CD4-positive, alpha-beta T cell (primary cell): ENCODE results near the gene CCDC154. TPM values are rescaled to one million over a fixed set of nuclear protein-coding genes. Genes with fewer than 3 reads are reported as not detected.
A peak's percentile ranks its signal among the peaks of the same experiment; 100 is the strongest.

ENCODE experiments used
- ATAC-seq: fragments of 200-7000 bp; cut with Tn5 transposase; one replicate; pipeline ENCODE4 v1.10.0; 2022; ENCODE audit warnings: mild to moderate bottlenecking; ENCODE audit not compliant: poor library complexity
- CTCF ChIA-PET: fragments of 350-600 bp; sonication (Branson Sonifier 250); formaldehyde crosslinking; loops from one replicate; lab custom pipeline; 2021; ENCODE audit warnings: antibody characterized with exemption, inconsistent platforms; lab: Charles Lee
- POLR2A ChIA-PET: fragments of 350-600 bp; sonication (Branson Sonifier 250); formaldehyde crosslinking; loops from one replicate; lab custom pipeline; 2021; ENCODE audit warnings: antibody characterized with exemption, inconsistent platforms; lab: Charles Lee
- DNase-seq, 14 experiments: peaks; one replicate each; pipeline ENCODE4 v3.0.0-alpha.2; 2013 to 2020; ENCODE audit warnings: mixed read lengths in 2 of 14
- H3K27ac ChIP-seq, 2 donors: one replicate each; pipeline versions ENCODE4 v1.5.1 to v1.7.0; 2013; ENCODE audit warnings: low read length in 2 of 2, low read depth in 1 of 2, mild to moderate bottlenecking in 1 of 2
- H3K27me3 ChIP-seq, 2 experiments: 1 replicate in 1 of 2; 2 replicates in 1 of 2; pipeline versions ENCODE4 v1.6.1 to v1.7.0; 2013; ENCODE audit warnings: low read length in 2 of 2, control low read depth in 1 of 2, mild to moderate bottlenecking in 1 of 2, moderate library complexity in 1 of 2; ENCODE audit not compliant: insufficient read depth in 2 of 2, control insufficient read depth in 1 of 2
- H3K36me3 ChIP-seq: one replicate; pipeline ENCODE4 v1.6.1; 2013; ENCODE audit warnings: low read length, control low read depth; ENCODE audit not compliant: insufficient read depth
- H3K4me1 ChIP-seq: one replicate; pipeline ENCODE4 v1.6.1; 2013; ENCODE audit warnings: low read length, control low read depth; ENCODE audit not compliant: insufficient read depth
- H3K4me3 ChIP-seq: one replicate; pipeline ENCODE4 v1.5.1; 2013; ENCODE audit warnings: mild to moderate bottlenecking, low read length, moderate library complexity
- H3K9me3 ChIP-seq, 2 experiments: 1 replicate in 1 of 2; 2 replicates in 1 of 2; pipeline versions ENCODE4 v1.6.1 to v1.7.0; 2013; ENCODE audit warnings: low read length in 2 of 2, mild to moderate bottlenecking in 2 of 2, control low read depth in 1 of 2, moderate library complexity in 1 of 2; ENCODE audit not compliant: control insufficient read depth in 1 of 2, insufficient read depth in 1 of 2
- H3K27ac Mint-ChIP-seq: one replicate; pipeline ENCODE4 v1.8.0; 2020; ENCODE audit warnings: mixed read lengths
- H3K27me3 Mint-ChIP-seq: one replicate; pipeline ENCODE4 v1.8.0; 2021; ENCODE audit warnings: mixed read lengths
- H3K36me3 Mint-ChIP-seq: one replicate; pipeline ENCODE4 v1.8.0; 2021; ENCODE audit warnings: low read depth, mixed read lengths
- H3K4me1 Mint-ChIP-seq: one replicate; pipeline ENCODE4 v1.8.0; 2021; ENCODE audit warnings: low read depth, mixed read lengths
- H3K4me3 Mint-ChIP-seq: one replicate; pipeline ENCODE4 v1.8.0; 2020; ENCODE audit warnings: mild to moderate bottlenecking, mixed read lengths
- H3K9me3 Mint-ChIP-seq: one replicate; pipeline ENCODE4 v1.8.0; 2020; ENCODE audit warnings: mixed read lengths
- intact Hi-C, 2 experiments: fragments of 100-400 bp; cut with DNase I in 1 of 2; cut with micrococcal nuclease in 1 of 2; formaldehyde crosslinking; loops; one replicate each; pipeline versions ENCODE4 v1.15.1 to v1.9.0; 2023 to 2025; cut with DNase I, micrococcal nuclease
- total RNA-seq, 174 experiments: library from RNA in 2 of 174; stranded (reverse) in 2 of 174; gene quantifications; one replicate each; pipeline ENCODE4 v1.2.3 and lab custom pipeline; 2021 to 2026
- TF ChIP-seq, protein P1 (sequence below): fragments of 200-600 bp; IDR thresholded peaks from one replicate; pipeline ENCODE4 v1.8.0; 2022; ENCODE audit warnings: antibody characterized with exemption, mild to moderate bottlenecking

Gene CCDC154
- total RNA-seq, 2 experiments from 2014 or later: 2.9 to 3.0 TPM

GRCh38 chr16:1422076-1422475 is 22.3 kb downstream of the CCDC154 start:
- peaks cover 11% of the 10 kb centered on the region for H3K4me1 Mint-ChIP-seq
- ChIA-PET CTCF (no interaction called here), POLR2A (interaction anchor here (1.9 to 2.3 kb wide), 2 partner anchors 112 to 284 kb away, joined by 16 to 25 read pairs; partner anchors contain the start of genes MAPK8IP3 and TMEM204)
- H3K36me3 ChIP-seq: no peaks in the 10 kb centered on the region
- intact Hi-C loops: loop anchor here (5.0 to 10.0 kb wide), 5 partner anchors 53 to 285 kb away; partner anchors contain the start of genes MAPK8IP3 (in 2 of the 2), CLCN7 (in 1 of the 2), CRAMP1 (in 1 of the 2) and IFT140 (in 1 of the 2)
- TF ChIP-seq, protein P1, sequence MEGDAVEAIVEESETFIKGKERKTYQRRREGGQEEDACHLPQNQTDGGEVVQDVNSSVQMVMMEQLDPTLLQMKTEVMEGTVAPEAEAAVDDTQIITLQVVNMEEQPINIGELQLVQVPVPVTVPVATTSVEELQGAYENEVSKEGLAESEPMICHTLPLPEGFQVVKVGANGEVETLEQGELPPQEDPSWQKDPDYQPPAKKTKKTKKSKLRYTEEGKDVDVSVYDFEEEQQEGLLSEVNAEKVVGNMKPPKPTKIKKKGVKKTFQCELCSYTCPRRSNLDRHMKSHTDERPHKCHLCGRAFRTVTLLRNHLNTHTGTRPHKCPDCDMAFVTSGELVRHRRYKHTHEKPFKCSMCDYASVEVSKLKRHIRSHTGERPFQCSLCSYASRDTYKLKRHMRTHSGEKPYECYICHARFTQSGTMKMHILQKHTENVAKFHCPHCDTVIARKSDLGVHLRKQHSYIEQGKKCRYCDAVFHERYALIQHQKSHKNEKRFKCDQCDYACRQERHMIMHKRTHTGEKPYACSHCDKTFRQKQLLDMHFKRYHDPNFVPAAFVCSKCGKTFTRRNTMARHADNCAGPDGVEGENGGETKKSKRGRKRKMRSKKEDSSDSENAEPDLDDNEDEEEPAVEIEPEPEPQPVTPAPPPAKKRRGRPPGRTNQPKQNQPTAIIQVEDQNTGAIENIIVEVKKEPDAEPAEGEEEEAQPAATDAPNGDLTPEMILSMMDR: no peak
- no peaks in the 10 kb centered on the region for H3K9me3 ChIP-seq
- peaks cover 31% of the 10 kb centered on the region for H3K4me1 ChIP-seq
- DNase-seq (no peak), ATAC-seq (no peak)
- no peak overlapping the region for H3K27ac ChIP-seq
- H3K27me3 Mint-ChIP-seq: no peaks in the 10 kb centered on the region
- peak overlapping the region; percentile 89 for H3K4me3 Mint-ChIP-seq
- H3K9me3 Mint-ChIP-seq: no peaks in the 10 kb centered on the region
- H3K4me3 ChIP-seq: no peak overlapping the region
- H3K36me3 Mint-ChIP-seq: peaks cover 8% of the 10 kb centered on the region
- peak overlapping the region; percentile 98 for H3K27ac Mint-ChIP-seq
- no peaks in the 10 kb centered on the region for H3K27me3 ChIP-seq

DNA sequence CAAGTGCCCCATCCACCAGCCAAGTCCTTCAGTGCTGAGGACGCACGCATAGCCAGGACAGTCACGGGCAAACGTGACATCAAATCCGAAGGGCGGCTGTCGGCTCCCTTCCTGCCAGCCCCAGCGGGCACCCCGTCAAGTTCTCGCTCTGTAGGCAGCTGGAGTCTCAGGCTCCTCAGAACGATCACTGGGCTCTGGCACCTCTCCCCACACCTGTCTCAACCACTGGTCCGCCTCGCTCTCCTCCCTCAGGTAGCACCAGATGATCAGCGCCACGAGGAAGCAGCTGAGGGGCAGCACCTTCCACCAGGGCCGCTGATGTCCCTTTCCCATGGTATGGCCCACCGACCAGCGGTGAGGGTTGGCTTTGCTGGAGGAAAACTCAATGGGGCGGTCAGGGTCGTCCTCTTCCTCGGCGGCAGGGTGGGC is 24.2 kb downstream of the CCDC154 start:
- H3K4me1 Mint-ChIP-seq: peaks cover 11% of the 10 kb centered on the region
- H3K27me3 Mint-ChIP-seq: no peaks in the 10 kb centered on the region
- Histone ChIP-seq H3K27me3 (no peaks in the 10 kb centered on the region), H3K9me3 (no peaks in the 10 kb centered on the region), H3K4me1 (peaks cover 32% of the 10 kb centered on the region), H3K4me3 (peak overlapping the region; percentile 97), H3K36me3 (no peaks in the 10 kb centered on the region), H3K27ac (peak overlapping the region; percentile 82 to 93)
- peak overlapping the region; percentile 89 for H3K4me3 Mint-ChIP-seq
- ChIA-PET CTCF (interaction anchor here (0.7 to 3.5 kb wide), 5 partner anchors 57 to 286 kb away, joined by 3 to 10 read pairs (median 4); partner anchors contain the start of genes MAPK8IP3 and TELO2), POLR2A (interaction anchor here (0.6 to 2.3 kb wide), 21 partner anchors 12 to 1039 kb away, joined by 3 to 25 read pairs (median 5); partner anchors contain the start of genes IFT140, MAPK8IP3, NUBP2 and RPS2)
- no peaks in the 10 kb centered on the region for H3K9me3 Mint-ChIP-seq
- intact Hi-C loops: loop anchor here (1.0 to 10.0 kb wide), 10 partner anchors 55 to 362 kb away; partner anchors contain the start of genes CLCN7 (in 2 of the 2), MAPK8IP3 (in 2 of the 2), CRAMP1 (in 1 of the 2) and EME2 (in 1 of the 2)
- H3K36me3 Mint-ChIP-seq: peaks cover 8% of the 10 kb centered on the region
- ATAC-seq (no peak), DNase-seq (peak in 1 of 14 experiments; percentile 21)
- TF ChIP-seq, protein P1: no peak
- peak overlapping the region; percentile 98 for H3K27ac Mint-ChIP-seq

GRCh38 chr16:1416521-1416941 is 27.8 kb downstream of the CCDC154 start:
- POLR2A ChIA-PET: no interaction called here
- Histone ChIP-seq H3K36me3 (peaks cover 3% of the 10 kb centered on the region), H3K9me3 (no peaks in the 10 kb centered on the region), H3K4me3 (no peak overlapping the region), H3K4me1 (peaks cover 48% of the 10 kb centered on the region), H3K27ac (no peak overlapping the region), H3K27me3 (no peaks in the 10 kb centered on the region)
- ATAC-seq (no peak), DNase-seq (no peak)
- Mint-ChIP-seq H3K27ac (peak overlapping the region; percentile 45), H3K27me3 (no peaks in the 10 kb centered on the region), H3K9me3 (no peaks in the 10 kb centered on the region), H3K36me3 (peaks cover 21% of the 10 kb centered on the region), H3K4me1 (peaks cover 22% of the 10 kb centered on the region), H3K4me3 (peak overlapping the region; percentile 73)
- TF ChIP-seq, protein P1: no peak
- intact Hi-C loops: loop anchor here in 1 of 2 experiments (5.0 to 10.0 kb wide), 4 partner anchors 64 to 798 kb away; partner anchors contain the start of genes BRICD5, GNPTG, NTHL1 and PGP
- CTCF ChIA-PET: interaction anchor here (1.2 kb wide), 1 partner anchor 53 kb away, joined by 4 read pairs; no protein-coding TSS in a partner anchor
